ENCODE results near the gene BBIP1.
A peak's percentile ranks its signal among the peaks of the same experiment; 100 is the strongest.

The BBIP1 gene

DNA sequence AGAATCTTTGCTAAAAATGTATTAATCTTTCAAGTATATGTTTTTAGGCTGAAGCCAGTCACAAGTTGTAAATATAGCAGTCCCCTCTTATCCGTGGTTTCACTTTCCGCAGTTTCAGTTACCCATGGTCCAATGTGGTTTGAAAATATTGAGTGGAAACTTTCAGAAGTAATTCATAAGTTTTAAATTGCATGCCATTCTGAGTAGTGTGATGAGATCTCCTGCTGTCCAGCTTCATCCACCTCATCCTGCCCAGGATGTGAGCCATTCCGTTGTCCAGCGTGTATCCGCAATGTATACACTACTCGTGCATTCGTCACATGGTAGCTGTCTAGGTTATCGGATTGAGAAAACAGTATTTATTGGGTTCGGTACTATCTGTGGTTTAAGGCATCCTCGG is 35.1 kb downstream of the BBIP1 start:
- peaks cover 0 to 15% (median 6%) of the 10 kb centered on the region in 10 experiments; a peak in 8 of 20 replicates for H3K4me1 ChIP-seq
- H3K9me3 ChIP-seq (replicated peaks in 1 of 11) = no peaks in the 10 kb centered on the region
- H3K36me3 ChIP-seq = peaks cover 38 to 99% (median 82%) of the 10 kb centered on the region in 11 experiments
- H3K27me3 ChIP-seq = no peaks in the 10 kb centered on the region
- peak overlapping the region in 7 of 11 experiments; percentile 1 to 53 (median 16); a peak in 4 of 22 replicates for H3K4me2 ChIP-seq
- no peak overlapping the region for H3K9ac ChIP-seq
- TF ChIP-seq Cebpa-rat (IDR thresholded peaks at IDR 0.05) = no peak
- H3K4me3 ChIP-seq = no peak overlapping the region; a peak in 1 of 20 replicates
- H4K20me1 ChIP-seq = peaks cover 0 to 90% (median 5%) of the 10 kb centered on the region in 11 experiments; a peak in 6 of 22 replicates
- H3K27ac ChIP-seq = no peak overlapping the region

DNA sequence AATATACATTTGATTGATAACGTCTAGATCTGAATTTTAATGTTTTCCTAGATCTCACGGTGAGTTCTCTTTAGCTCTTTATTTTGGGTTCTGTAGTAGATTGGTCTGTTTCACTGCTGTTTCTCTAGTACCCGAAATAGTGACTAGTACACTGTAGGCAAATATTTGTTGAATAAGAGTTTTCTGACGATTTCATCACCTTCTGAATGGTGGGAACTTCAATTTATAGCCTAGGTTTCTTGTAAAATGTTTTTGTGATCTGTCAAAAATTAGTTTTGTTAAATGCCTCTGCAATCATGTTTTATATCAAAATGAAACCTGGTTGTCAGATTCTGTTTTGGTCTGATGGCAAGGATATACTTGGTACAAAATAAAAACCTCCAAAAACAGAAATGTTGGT is 37.1 kb downstream of the BBIP1 start:
- H3K27ac ChIP-seq = no peak overlapping the region
- H3K9ac ChIP-seq = no peak overlapping the region
- no peaks in the 10 kb centered on the region for H3K27me3 ChIP-seq
- peaks cover 0 to 15% (median 6%) of the 10 kb centered on the region in 10 experiments; a peak in 8 of 20 replicates for H3K4me1 ChIP-seq
- H3K4me3 ChIP-seq = no peak overlapping the region
- H4K20me1 ChIP-seq = peaks cover 0 to 96% (median 5%) of the 10 kb centered on the region in 11 experiments; a peak in 8 of 22 replicates
- peaks cover 37 to 100% (median 82%) of the 10 kb centered on the region in 11 experiments for H3K36me3 ChIP-seq
- H3K9me3 ChIP-seq (replicated peaks in 1 of 11) = no peaks in the 10 kb centered on the region
- TF ChIP-seq Cebpa-rat (IDR thresholded peaks at IDR 0.05) = no peak
- no peak overlapping the region for H3K4me2 ChIP-seq

DNA sequence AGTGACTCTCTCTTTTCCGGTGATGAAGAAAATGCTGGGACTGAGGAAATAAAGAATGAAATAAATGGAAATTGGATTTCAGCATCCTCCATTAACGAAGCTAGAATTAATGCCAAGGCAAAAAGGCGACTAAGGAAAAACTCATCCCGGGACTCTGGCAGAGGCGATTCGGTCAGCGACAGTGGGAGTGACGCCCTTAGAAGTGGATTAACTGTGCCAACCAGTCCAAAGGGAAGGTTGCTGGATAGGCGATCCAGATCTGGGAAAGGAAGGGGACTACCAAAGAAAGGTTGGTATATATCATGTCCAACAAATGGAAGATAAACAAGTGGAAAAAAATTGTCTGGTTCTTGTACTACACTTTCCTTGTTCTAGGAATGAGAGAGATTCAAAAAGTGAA is 37.7 kb downstream of the BBIP1 start:
- Histone ChIP-seq H3K27ac (no peak overlapping the region), H3K27me3 (no peaks in the 10 kb centered on the region), H3K4me3 (no peak overlapping the region), H3K36me3 (peaks cover 39 to 98% (median 80%) of the 10 kb centered on the region in 11 experiments), H3K9me3 (replicated peaks in 1 of 11) (no peaks in the 10 kb centered on the region), H3K4me2 (no peak overlapping the region), H3K4me1 (peaks cover 0 to 15% (median 6%) of the 10 kb centered on the region in 10 experiments; a peak in 8 of 20 replicates), H4K20me1 (peaks cover 0 to 96% (median 5%) of the 10 kb centered on the region in 11 experiments; a peak in 8 of 22 replicates), H3K9ac (no peak overlapping the region)
- TF ChIP-seq Cebpa-rat (IDR thresholded peaks at IDR 0.05) = no peak

GRCh38 chr10:110880012-110880411 is 39.0 kb downstream of the BBIP1 start:
- no peaks in the 10 kb centered on the region for H3K9me3 ChIP-seq (replicated peaks in 1 of 11)
- no peak for TF ChIP-seq Cebpa-rat (IDR thresholded peaks at IDR 0.05)
- peaks cover 40 to 96% (median 78%) of the 10 kb centered on the region in 11 experiments for H3K36me3 ChIP-seq
- peaks cover 0 to 100% (median 6%) of the 10 kb centered on the region in 11 experiments; a peak in 9 of 22 replicates for H4K20me1 ChIP-seq
- H3K4me1 ChIP-seq = peaks cover 0 to 16% (median 7%) of the 10 kb centered on the region in 10 experiments; a peak in 11 of 20 replicates
- H3K4me3 ChIP-seq = no peak overlapping the region
- no peak overlapping the region for H3K4me2 ChIP-seq
- no peak overlapping the region for H3K9ac ChIP-seq
- no peaks in the 10 kb centered on the region for H3K27me3 ChIP-seq
- no peak overlapping the region for H3K27ac ChIP-seq

- Histone ChIP-seq H3K4me3 (no peak overlapping the region), H3K36me3 (peaks cover 22 to 63% (median 49%) of the 10 kb centered on the region in 11 experiments), H3K27ac (no peak overlapping the region), H3K4me1 (peaks cover 3 to 26% (median 12%) of the 10 kb centered on the region in 10 experiments; a peak in 15 of 20 replicates), H3K4me2 (no peak overlapping the region), H3K9ac (no peak overlapping the region), H3K27me3 (no peaks in the 10 kb centered on the region), H4K20me1 (peaks cover 0 to 91% (median 3%) of the 10 kb centered on the region in 11 experiments; a peak in 10 of 22 replicates), H3K9me3 (replicated peaks in 1 of 11) (no peaks in the 10 kb centered on the region)
- TF ChIP-seq Cebpa-rat (IDR thresholded peaks at IDR 0.05) = no peak
Measured at GRCh38 chr10:110876788-110877187, 42.2 kb downstream of the BBIP1 start.

GRCh38 chr10:110876000-110876399 is 43.0 kb downstream of the BBIP1 start:
- H3K4me2 ChIP-seq = peak overlapping the region in 2 of 11 experiments; percentile 85 to 95; a peak in 2 of 22 replicates
- peaks cover 18 to 55% (median 41%) of the 10 kb centered on the region in 11 experiments; a peak in 19 of 22 replicates for H3K36me3 ChIP-seq
- no peaks in the 10 kb centered on the region for H3K9me3 ChIP-seq (replicated peaks in 1 of 11)
- H3K4me1 ChIP-seq = peaks cover 7 to 29% (median 16%) of the 10 kb centered on the region in 10 experiments
- peak overlapping the region in 1 of 11 experiments; percentile 38; a peak in 1 of 22 replicates for H3K9ac ChIP-seq
- peaks cover 0 to 83% (median 3%) of the 10 kb centered on the region in 11 experiments; a peak in 10 of 22 replicates for H4K20me1 ChIP-seq
- TF ChIP-seq Cebpa-rat (IDR thresholded peaks at IDR 0.05) = no peak
- H3K27me3 ChIP-seq = no peaks in the 10 kb centered on the region
- no peak overlapping the region for H3K4me3 ChIP-seq
- no peak overlapping the region for H3K27ac ChIP-seq

DNA sequence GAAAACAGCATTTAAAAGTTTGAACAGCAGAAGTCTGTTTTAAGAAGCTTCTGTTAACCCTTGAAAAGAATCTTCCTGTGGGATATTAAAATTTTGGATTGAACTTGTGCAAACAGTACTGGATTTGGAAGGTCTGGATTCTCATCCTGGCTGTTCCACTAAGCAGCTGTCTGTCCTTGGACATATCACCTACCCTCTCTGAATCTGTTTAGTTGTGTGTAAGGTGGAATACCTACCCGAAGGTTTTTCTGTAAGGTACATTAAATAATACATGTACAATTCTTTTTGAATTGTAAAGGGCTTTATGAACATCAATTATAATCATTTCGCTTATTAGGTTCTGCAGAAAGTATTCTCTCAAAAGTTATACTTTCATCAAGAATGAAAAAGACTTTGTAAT is 45.0 kb downstream of the BBIP1 start:
- Histone ChIP-seq H3K4me2 (peak overlapping the region; percentile 81 to 95 (median 86)), H3K9me3 (replicated peaks in 1 of 11) (no peaks in the 10 kb centered on the region), H3K9ac (peak overlapping the region; percentile 90 to 97 (median 95)), H4K20me1 (peaks cover 0 to 63% (median 0%) of the 10 kb centered on the region in 11 experiments; a peak in 10 of 22 replicates), H3K36me3 (peaks cover 12 to 35% (median 25%) of the 10 kb centered on the region in 11 experiments; a peak in 18 of 22 replicates), H3K4me3 (peak overlapping the region; percentile 70 to 91 (median 74)), H3K27ac (peak overlapping the region; percentile 69 to 98 (median 95); a peak in 21 of 22 replicates), H3K27me3 (no peaks in the 10 kb centered on the region), H3K4me1 (peaks cover 28 to 50% (median 36%) of the 10 kb centered on the region in 10 experiments)
- no peak for TF ChIP-seq Cebpa-rat (IDR thresholded peaks at IDR 0.05)

DNA sequence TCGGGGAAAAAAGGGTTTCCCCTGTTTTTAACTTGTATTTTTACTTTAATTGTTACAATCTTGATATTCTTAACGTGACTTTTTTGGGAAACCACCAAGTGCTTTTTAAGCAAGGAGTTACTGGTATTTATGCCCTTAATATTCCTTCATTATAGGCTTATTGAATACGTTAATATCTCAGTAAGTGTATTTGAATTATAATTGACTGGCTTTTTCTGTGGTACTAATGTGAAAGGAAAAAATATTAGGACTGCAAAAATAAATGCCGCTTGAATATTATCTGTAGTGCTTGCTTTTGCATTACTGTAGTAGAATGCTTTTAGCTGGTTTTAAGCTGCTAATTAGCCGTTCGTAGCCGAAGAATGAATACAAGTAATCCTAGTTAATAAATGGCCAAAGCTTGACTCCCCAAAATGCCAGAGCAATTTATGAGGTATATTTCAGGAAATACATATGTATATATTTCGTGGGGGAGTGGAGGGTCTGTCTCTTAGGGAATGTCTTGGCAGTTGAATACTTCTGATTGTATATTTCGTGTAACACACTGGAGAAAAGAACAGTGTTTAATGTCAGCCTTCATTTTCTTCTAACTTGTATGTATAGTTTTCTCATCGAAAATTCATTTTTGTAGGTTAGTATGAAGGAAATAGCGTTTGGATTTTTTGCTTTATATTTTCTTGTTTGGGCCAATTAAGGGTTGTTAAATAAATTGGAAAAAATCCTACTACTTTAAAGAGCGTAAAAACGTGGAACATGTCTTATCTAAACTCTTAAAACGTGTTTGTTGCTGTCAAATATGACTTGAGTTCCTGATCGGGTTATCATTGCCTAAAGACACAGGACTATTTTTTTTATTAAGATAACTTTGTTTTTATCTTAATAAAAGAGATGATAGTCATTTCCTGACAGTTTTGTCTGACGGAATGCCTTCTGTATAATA is 45.7 kb downstream of the BBIP1 start:
- Histone ChIP-seq H3K4me3 (peak overlapping the region; percentile 70 to 91 (median 74)), H3K9me3 (replicated peaks in 1 of 11) (no peaks in the 10 kb centered on the region), H3K27ac (peak overlapping the region; percentile 69 to 98 (median 95)), H3K9ac (peak overlapping the region; percentile 90 to 97 (median 95)), H3K4me1 (peaks cover 35 to 57% (median 43%) of the 10 kb centered on the region in 10 experiments), H3K27me3 (no peaks in the 10 kb centered on the region), H3K4me2 (peak overlapping the region; percentile 81 to 95 (median 86)), H4K20me1 (peaks cover 0 to 56% (median 0%) of the 10 kb centered on the region in 11 experiments; a peak in 9 of 22 replicates), H3K36me3 (peaks cover 7 to 28% (median 18%) of the 10 kb centered on the region in 11 experiments; a peak in 17 of 22 replicates)
- TF ChIP-seq Cebpa-rat (IDR thresholded peaks at IDR 0.05) = no peak; a peak in 1 of 22 replicates

Measured in BLaER1 treated with 17β-estradiol and CSF1 and Interleukin-3, amounts not matched to agents 10 nM and 100 nM (cell line).